H1 (cell line): ENCODE data around the gene SUDS3. TPM values are rescaled to one million over a fixed set of nuclear protein-coding genes. Genes with fewer than 3 reads are reported as not detected.

Experiments
- CTCF ChIA-PET: fragments of 300-600 bp; sonication (Branson Sonifier 250); formaldehyde crosslinking; loops from one replicate; lab custom pipeline; 2021; ENCODE audit not compliant: partially characterized antibody; lab: Charles Lee
- POLR2A ChIA-PET: fragments of 300-600 bp; sonication (Branson Sonifier 250); formaldehyde crosslinking; loops from one replicate; lab custom pipeline; 2021; ENCODE audit warnings: inconsistent platforms; ENCODE audit not compliant: partially characterized antibody; lab: Charles Lee
- DNase-seq, 2 experiments: peaks; one replicate each; pipeline versions ENCODE4 v3.0.0 to v3.0.0-alpha.2; 2010 to 2022; ENCODE audit warnings: low spot score in 2 of 2, low read depth in 1 of 2, mixed read lengths in 1 of 2
- FAIRE-seq: peaks from 2 replicates; lab custom pipeline; 2011; peaks lifted over from hg19 to GRCh38; lab: Jason Lieb, UNC
- H2AFZ ChIP-seq: 2 replicates; pipeline ENCODE4 v1.8.1; 2012; ENCODE audit warnings: low read length, inconsistent platforms
- H2AK5ac ChIP-seq: 2 replicates; pipeline ENCODE4 v1.6.1; 2013; ENCODE audit warnings: low read depth, low read length
- H2BK120ac ChIP-seq: replicated peaks from 2 replicates; pipeline ENCODE3; 2013; ENCODE audit warnings: low read depth, low read length, inconsistent platforms
- H2BK12ac ChIP-seq: 2 replicates; pipeline ENCODE4 v1.6.1; 2013; ENCODE audit warnings: low read depth, low read length
- H2BK15ac ChIP-seq: 2 replicates; pipeline ENCODE4 v1.6.1; 2013; ENCODE audit warnings: low read length
- H2BK20ac ChIP-seq: 2 replicates; pipeline ENCODE4 v1.6.1; 2013; ENCODE audit warnings: low read length
- H2BK5ac ChIP-seq: 2 replicates; pipeline ENCODE4 v1.6.1; 2013; ENCODE audit warnings: low read depth, low read length
- H3K14ac ChIP-seq: 2 replicates; pipeline ENCODE4 v1.6.1; 2013; ENCODE audit warnings: inconsistent platforms; ENCODE audit not compliant: insufficient read length
- H3K18ac ChIP-seq: 2 replicates; pipeline ENCODE4 v1.6.1; 2013; ENCODE audit warnings: low read length; ENCODE audit errors: extremely low read depth
- H3K23ac ChIP-seq: 2 replicates; pipeline ENCODE4 v1.6.1; 2013; ENCODE audit warnings: inconsistent platforms; ENCODE audit not compliant: insufficient read length
- H3K23me2 ChIP-seq: 2 replicates; pipeline ENCODE4 v1.6.1; 2013; ENCODE audit warnings: low read depth, low read length
- H3K27ac ChIP-seq: 2 replicates; pipeline ENCODE4 v1.6.1; 2011; ENCODE audit warnings: low read depth, low read length, inconsistent platforms
- H3K27me3 ChIP-seq, 4 experiments: replicated peaks in 1 of 4; 1 replicate in 1 of 4; 2 replicates in 3 of 4; pipeline versions ENCODE4 v1.6.1 to v1.8.1; 2011 to 2013; ENCODE audit warnings: low read length in 3 of 4, mild to moderate bottlenecking in 3 of 4, inconsistent platforms in 2 of 4, mixed read lengths in 2 of 4, moderate library complexity in 1 of 4; ENCODE audit not compliant: control insufficient read depth in 3 of 4, insufficient read depth in 3 of 4; ENCODE audit errors: extremely low read depth in 1 of 4
- H3K36me3 ChIP-seq, 4 experiments: 2 replicates each; pipeline versions ENCODE4 v1.6.1 to v1.8.1; 2011 to 2013; ENCODE audit warnings: mild to moderate bottlenecking in 4 of 4, low read length in 3 of 4, moderate library complexity in 2 of 4, control low read depth in 1 of 4, inconsistent platforms in 1 of 4; ENCODE audit not compliant: insufficient read depth in 4 of 4, control insufficient read depth in 2 of 4
- H3K4ac ChIP-seq: replicated peaks from 2 replicates; pipeline ENCODE3; 2013; ENCODE audit warnings: low read length, low read depth, mixed read lengths, inconsistent platforms; ENCODE audit not compliant: insufficient read length
- H3K4me1 ChIP-seq, 4 experiments: replicated peaks in 1 of 4; 1 replicate in 1 of 4; 2 replicates in 3 of 4; pipeline versions ENCODE4 v1.6.1 to v1.8.1; 2011 to 2013; ENCODE audit warnings: low read length in 3 of 4, inconsistent platforms in 2 of 4, mixed read lengths in 1 of 4; ENCODE audit not compliant: insufficient read depth in 4 of 4, control insufficient read depth in 3 of 4
- H3K4me2 ChIP-seq, 2 experiments: 2 replicates each; pipeline versions ENCODE4 v1.6.1 to v1.8.1; 2011 to 2013; ENCODE audit warnings: low read depth in 2 of 2, low read length in 2 of 2, control low read depth in 1 of 2, inconsistent platforms in 1 of 2, mild to moderate bottlenecking in 1 of 2; ENCODE audit not compliant: insufficient read depth in 1 of 2
- H3K4me3 ChIP-seq, 4 experiments: fragments of 200-600, 300-600 bp in 1 of 4; sonication (generic), shearing (Covaris generic), sonication (Bioruptor Twin) in 1 of 4; 2 replicates each; pipeline versions ENCODE4 v1.5.1 to v1.8.1; 2011 to 2016; ENCODE audit warnings: low read length in 4 of 4, low read depth in 3 of 4, control low read depth in 2 of 4, inconsistent platforms in 2 of 4, mild to moderate bottlenecking in 2 of 4, mixed read lengths in 1 of 4, moderate library complexity in 1 of 4; ENCODE audit not compliant: insufficient read depth in 2 of 4; ENCODE audit errors: extremely low read depth in 1 of 4
- H3K56ac ChIP-seq: replicated peaks from 2 replicates; pipeline ENCODE3; 2013; ENCODE audit warnings: low read depth, mild to moderate bottlenecking, mixed read lengths, low read length, inconsistent platforms; ENCODE audit not compliant: insufficient read length
- H3K79me1 ChIP-seq: 2 replicates; pipeline ENCODE4 v1.6.1; 2013; ENCODE audit warnings: low read depth, low read length, control low read depth
- H3K79me2 ChIP-seq, 2 experiments: 2 replicates each; pipeline versions ENCODE4 v1.6.1 to v1.8.1; 2012 to 2013; ENCODE audit warnings: low read length in 2 of 2, mild to moderate bottlenecking in 2 of 2, inconsistent platforms in 1 of 2; ENCODE audit not compliant: insufficient read depth in 2 of 2, control insufficient read depth in 1 of 2
- H3K9ac ChIP-seq, 4 experiments: replicated peaks in 1 of 4; 1 replicate in 1 of 4; 2 replicates in 3 of 4; pipeline versions ENCODE4 v1.6.1 to v1.8.1; 2011 to 2013; ENCODE audit warnings: low read depth in 3 of 4, low read length in 3 of 4, control low read depth in 2 of 4, mild to moderate bottlenecking in 2 of 4, moderate library complexity in 2 of 4, inconsistent platforms in 1 of 4; ENCODE audit errors: extremely low read depth in 1 of 4
- H3K9me3 ChIP-seq, 2 experiments: 2 replicates each; pipeline versions ENCODE4 v1.6.1 to v1.8.1; 2012 to 2013; ENCODE audit warnings: mild to moderate bottlenecking in 2 of 2, moderate library complexity in 2 of 2, control low read depth in 1 of 2, inconsistent platforms in 1 of 2, low read depth in 1 of 2, low read length in 1 of 2, mixed read lengths in 1 of 2; ENCODE audit not compliant: insufficient read depth in 2 of 2
- H4K20me1 ChIP-seq, 2 experiments: replicated peaks in 1 of 2; 2 replicates each; pipeline versions ENCODE3 to v1.8.1; 2011 to 2013; ENCODE audit warnings: inconsistent platforms in 2 of 2, low read length in 2 of 2, mild to moderate bottlenecking in 1 of 2; ENCODE audit not compliant: insufficient read depth in 2 of 2, control insufficient read depth in 1 of 2
- H4K5ac ChIP-seq: 2 replicates; pipeline ENCODE4 v1.6.1; 2013; ENCODE audit warnings: low read length, low read depth, mixed read lengths, inconsistent platforms; ENCODE audit not compliant: insufficient read length
- H4K8ac ChIP-seq: 2 replicates; pipeline ENCODE4 v1.8.0; 2013; ENCODE audit warnings: mild to moderate bottlenecking, moderate library complexity, low read length, inconsistent platforms; ENCODE audit not compliant: insufficient read depth; ENCODE audit errors: extremely low read depth
- H4K91ac ChIP-seq: replicated peaks from 2 replicates; pipeline ENCODE3; 2013; ENCODE audit warnings: low read length, mixed read lengths, inconsistent platforms; ENCODE audit not compliant: insufficient read length
- HDAC2 ChIP-seq, 2 experiments: fragments of 300-600 bp in 1 of 2; sonication (generic) in 1 of 2; IDR thresholded peaks; 2 replicates each; pipeline ENCODE4 v1.6.1; 2011 to 2012; ENCODE audit warnings: low read depth in 2 of 2, low read length in 2 of 2, mild to moderate bottlenecking in 2 of 2, moderate library complexity in 2 of 2, borderline replicate concordance in 1 of 2, inconsistent platforms in 1 of 2
- TAF7 ChIP-seq: optimal IDR thresholded peaks from 2 replicates; pipeline ENCODE3; 2011; ENCODE audit warnings: low read depth, mild to moderate bottlenecking, inconsistent platforms, low read length, moderate library complexity, borderline replicate concordance
- WGBS, 2 experiments: shearing (Covaris generic) in 1 of 2; methylation state at CpG; one replicate each; pipeline versions ENCODE4 v1.1.6 to v1.1.7; 2013 to 2015; ENCODE audit warnings: low lambda C conversion rate in 2 of 2, mixed read lengths in 2 of 2, inconsistent platforms in 1 of 2, low coverage in 1 of 2, missing lambda C conversion rate in 1 of 2; ENCODE audit not compliant: insufficient replicate concordance in 2 of 2, insufficient coverage in 1 of 2, insufficient read length in 1 of 2; ENCODE audit errors: extremely low coverage in 1 of 2, missing lambda C conversion rate in 1 of 2; 5-methylcytosine and 5-hydroxymethylcytosine counted together
- polyA plus RNA-seq, 7 experiments: library from polyadenylated mRNA; depleted of rRNA in 3 of 7; stranded (reverse) in 5 of 7; unstranded in 2 of 7; fragments of >200 nt in 5 of 7; fragments of 200-250 nt in 2 of 7; gene quantifications; 1 replicate in 5 of 7; 2 replicates in 1 of 7; 4 replicates in 1 of 7; pipeline versions ENCODE4 v1.2.1 to v1.2.3, GENCODE V29; 2011 to 2013; ENCODE audit warnings: missing spikeins in 2 of 7, mixed read lengths in 2 of 7
- total RNA-seq: library from RNA; stranded (reverse); fragmentation: NEBNext Ultra II Directional; extraction: Animal tissue kit (Norgen Biotek cat#: 25700); gene quantifications from 2 replicates; pipeline ENCODE4 v1.2.1, GENCODE V29; 2021

Gene SUDS3
- total and polyA plus RNA-seq, 2 of the 8 experiments (the other 6 are each of a cell fraction or from before 2014, with no cell fraction given): 30.0 to 58.7 TPM

DNA sequence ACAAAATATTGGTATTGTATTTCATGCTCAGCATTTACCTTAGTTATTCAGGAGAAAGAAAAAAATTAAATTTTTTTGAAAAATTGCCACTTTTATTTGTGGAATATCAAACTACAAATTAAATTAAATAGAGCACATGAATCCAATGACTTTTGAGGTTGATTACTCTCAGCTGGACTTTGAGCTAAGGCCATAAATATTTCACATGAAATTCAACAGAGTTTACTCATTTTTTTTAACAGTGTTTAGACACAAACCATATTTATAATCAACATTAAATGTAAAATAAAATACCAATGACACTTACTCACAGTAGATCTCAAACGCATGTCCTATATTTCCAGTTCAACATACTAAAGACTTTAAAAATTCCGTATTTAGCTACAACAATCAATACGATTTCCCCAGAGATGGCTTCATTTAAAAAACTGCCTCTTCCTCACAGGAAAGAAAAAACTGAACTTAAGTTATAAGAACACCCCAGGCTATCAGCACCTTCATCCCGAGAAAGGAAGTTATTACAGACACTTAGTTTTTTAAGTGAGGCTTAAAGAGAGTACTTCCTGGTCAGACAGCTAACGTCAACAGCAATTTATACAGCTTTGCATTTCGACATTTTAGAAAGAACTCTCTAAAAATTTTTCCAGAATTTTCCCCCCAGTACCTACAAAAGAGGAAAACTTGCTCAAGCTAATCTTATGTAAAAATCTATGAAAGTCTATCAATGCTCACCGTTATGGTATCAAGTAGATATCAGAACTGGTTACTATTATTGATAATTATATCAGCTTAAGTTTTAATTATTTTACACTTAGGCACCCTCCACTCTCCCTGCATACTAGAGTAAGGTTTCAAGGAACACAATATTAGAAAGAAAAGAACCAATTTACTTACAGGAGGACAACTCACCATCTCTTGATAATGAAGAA, 17.5 kb upstream of the SUDS3 start:
- 88% methylated on average over 7 of the region's 7 CpGs; no CpG with 5 or more reads in 1 of the 2 experiments for WGBS, 2 experiments
- Histone ChIP-seq H3K4ac (no peak overlapping the region), H3K4me1 (no peaks in the 10 kb centered on the region), H4K5ac (no peak overlapping the region), H2BK120ac (no peak overlapping the region), H3K4me3 (no peak overlapping the region), H2AFZ (no peak overlapping the region), H3K9ac (no peak overlapping the region), H3K9me3 (no peaks in the 10 kb centered on the region), H2BK5ac (no peak overlapping the region), H2BK20ac (no peak overlapping the region), H4K91ac (no peak overlapping the region), H2AK5ac (no peak overlapping the region), H3K56ac (no peak overlapping the region), H3K18ac (no peak overlapping the region), H2BK15ac (no peak overlapping the region), H4K8ac (no peak overlapping the region), H3K23me2 (no peaks in the 10 kb centered on the region), H3K36me3 (no peaks in the 10 kb centered on the region), H3K79me1 (no peaks in the 10 kb centered on the region), H2BK12ac (no peak overlapping the region), H3K79me2 (no peaks in the 10 kb centered on the region), H3K4me2 (no peak overlapping the region), H4K20me1 (no peaks in the 10 kb centered on the region), H3K27me3 (no peaks in the 10 kb centered on the region), H3K14ac (no peak overlapping the region), H3K23ac (no peak overlapping the region), H3K27ac (no peak overlapping the region)
- FAIRE-seq (no peak), DNase-seq (no peak)
- ChIA-PET POLR2A (no interaction called here), CTCF (interaction anchor here (0.6 to 3.1 kb wide), 9 partner anchors 11 to 193 kb away, joined by 3 to 12 read pairs (median 4); no protein-coding TSS in a partner anchor)
- no peak for TF ChIP-seq TAF7
- TF ChIP-seq HDAC2 (IDR thresholded peaks at IDR 0.05; ENCODE audit: borderline replicate concordance in 1 of 2, low read depth in 2 of 2, low read length in 2 of 2): no peak
